H1 (cell line): ENCODE data around the gene DDOST. TPM values are rescaled to one million over a fixed set of nuclear protein-coding genes. Genes with fewer than 3 reads are reported as not detected.

Experiments used
- CTCF ChIA-PET: fragments of 300-600 bp; sonication (Branson Sonifier 250); formaldehyde crosslinking; loops from one replicate; lab custom pipeline; 2021; ENCODE audit not compliant: partially characterized antibody; lab: Charles Lee
- POLR2A ChIA-PET: fragments of 300-600 bp; sonication (Branson Sonifier 250); formaldehyde crosslinking; loops from one replicate; lab custom pipeline; 2021; ENCODE audit warnings: inconsistent platforms; ENCODE audit not compliant: partially characterized antibody; lab: Charles Lee
- DNase-seq, 2 experiments: peaks; one replicate each; pipeline versions ENCODE4 v3.0.0 to v3.0.0-alpha.2; 2010 to 2022; ENCODE audit warnings: low spot score in 2 of 2, low read depth in 1 of 2, mixed read lengths in 1 of 2
- FAIRE-seq: peaks from 2 replicates; lab custom pipeline; 2011; peaks lifted over from hg19 to GRCh38; lab: Jason Lieb, UNC
- H2AFZ ChIP-seq: 2 replicates; pipeline ENCODE4 v1.8.1; 2012; ENCODE audit warnings: low read length, inconsistent platforms
- H2AK5ac ChIP-seq: 2 replicates; pipeline ENCODE4 v1.6.1; 2013; ENCODE audit warnings: low read depth, low read length
- H2BK120ac ChIP-seq: replicated peaks from 2 replicates; pipeline ENCODE3; 2013; ENCODE audit warnings: low read depth, low read length, inconsistent platforms
- H2BK12ac ChIP-seq: 2 replicates; pipeline ENCODE4 v1.6.1; 2013; ENCODE audit warnings: low read depth, low read length
- H2BK15ac ChIP-seq: 2 replicates; pipeline ENCODE4 v1.6.1; 2013; ENCODE audit warnings: low read length
- H2BK20ac ChIP-seq: 2 replicates; pipeline ENCODE4 v1.6.1; 2013; ENCODE audit warnings: low read length
- H2BK5ac ChIP-seq: 2 replicates; pipeline ENCODE4 v1.6.1; 2013; ENCODE audit warnings: low read depth, low read length
- H3K14ac ChIP-seq: 2 replicates; pipeline ENCODE4 v1.6.1; 2013; ENCODE audit warnings: inconsistent platforms; ENCODE audit not compliant: insufficient read length
- H3K18ac ChIP-seq: 2 replicates; pipeline ENCODE4 v1.6.1; 2013; ENCODE audit warnings: low read length; ENCODE audit errors: extremely low read depth
- H3K23ac ChIP-seq: 2 replicates; pipeline ENCODE4 v1.6.1; 2013; ENCODE audit warnings: inconsistent platforms; ENCODE audit not compliant: insufficient read length
- H3K23me2 ChIP-seq: 2 replicates; pipeline ENCODE4 v1.6.1; 2013; ENCODE audit warnings: low read depth, low read length
- H3K27ac ChIP-seq: 2 replicates; pipeline ENCODE4 v1.6.1; 2011; ENCODE audit warnings: low read depth, low read length, inconsistent platforms
- H3K27me3 ChIP-seq, 4 experiments: replicated peaks in 1 of 4; 1 replicate in 1 of 4; 2 replicates in 3 of 4; pipeline versions ENCODE4 v1.6.1 to v1.8.1; 2011 to 2013; ENCODE audit warnings: low read length in 3 of 4, mild to moderate bottlenecking in 3 of 4, inconsistent platforms in 2 of 4, mixed read lengths in 2 of 4, moderate library complexity in 1 of 4; ENCODE audit not compliant: control insufficient read depth in 3 of 4, insufficient read depth in 3 of 4; ENCODE audit errors: extremely low read depth in 1 of 4
- H3K36me3 ChIP-seq, 4 experiments: 2 replicates each; pipeline versions ENCODE4 v1.6.1 to v1.8.1; 2011 to 2013; ENCODE audit warnings: mild to moderate bottlenecking in 4 of 4, low read length in 3 of 4, moderate library complexity in 2 of 4, control low read depth in 1 of 4, inconsistent platforms in 1 of 4; ENCODE audit not compliant: insufficient read depth in 4 of 4, control insufficient read depth in 2 of 4
- H3K4ac ChIP-seq: replicated peaks from 2 replicates; pipeline ENCODE3; 2013; ENCODE audit warnings: low read length, low read depth, mixed read lengths, inconsistent platforms; ENCODE audit not compliant: insufficient read length
- H3K4me1 ChIP-seq, 4 experiments: replicated peaks in 1 of 4; 1 replicate in 1 of 4; 2 replicates in 3 of 4; pipeline versions ENCODE4 v1.6.1 to v1.8.1; 2011 to 2013; ENCODE audit warnings: low read length in 3 of 4, inconsistent platforms in 2 of 4, mixed read lengths in 1 of 4; ENCODE audit not compliant: insufficient read depth in 4 of 4, control insufficient read depth in 3 of 4
- H3K4me2 ChIP-seq, 2 experiments: 2 replicates each; pipeline versions ENCODE4 v1.6.1 to v1.8.1; 2011 to 2013; ENCODE audit warnings: low read depth in 2 of 2, low read length in 2 of 2, control low read depth in 1 of 2, inconsistent platforms in 1 of 2, mild to moderate bottlenecking in 1 of 2; ENCODE audit not compliant: insufficient read depth in 1 of 2
- H3K4me3 ChIP-seq, 4 experiments: fragments of 200-600, 300-600 bp in 1 of 4; sonication (generic), shearing (Covaris generic), sonication (Bioruptor Twin) in 1 of 4; 2 replicates each; pipeline versions ENCODE4 v1.5.1 to v1.8.1; 2011 to 2016; ENCODE audit warnings: low read length in 4 of 4, low read depth in 3 of 4, control low read depth in 2 of 4, inconsistent platforms in 2 of 4, mild to moderate bottlenecking in 2 of 4, mixed read lengths in 1 of 4, moderate library complexity in 1 of 4; ENCODE audit not compliant: insufficient read depth in 2 of 4; ENCODE audit errors: extremely low read depth in 1 of 4
- H3K56ac ChIP-seq: replicated peaks from 2 replicates; pipeline ENCODE3; 2013; ENCODE audit warnings: low read depth, mild to moderate bottlenecking, mixed read lengths, low read length, inconsistent platforms; ENCODE audit not compliant: insufficient read length
- H3K79me1 ChIP-seq: 2 replicates; pipeline ENCODE4 v1.6.1; 2013; ENCODE audit warnings: low read depth, low read length, control low read depth
- H3K79me2 ChIP-seq, 2 experiments: 2 replicates each; pipeline versions ENCODE4 v1.6.1 to v1.8.1; 2012 to 2013; ENCODE audit warnings: low read length in 2 of 2, mild to moderate bottlenecking in 2 of 2, inconsistent platforms in 1 of 2; ENCODE audit not compliant: insufficient read depth in 2 of 2, control insufficient read depth in 1 of 2
- H3K9ac ChIP-seq, 4 experiments: replicated peaks in 1 of 4; 1 replicate in 1 of 4; 2 replicates in 3 of 4; pipeline versions ENCODE4 v1.6.1 to v1.8.1; 2011 to 2013; ENCODE audit warnings: low read depth in 3 of 4, low read length in 3 of 4, control low read depth in 2 of 4, mild to moderate bottlenecking in 2 of 4, moderate library complexity in 2 of 4, inconsistent platforms in 1 of 4; ENCODE audit errors: extremely low read depth in 1 of 4
- H3K9me3 ChIP-seq, 2 experiments: 2 replicates each; pipeline versions ENCODE4 v1.6.1 to v1.8.1; 2012 to 2013; ENCODE audit warnings: mild to moderate bottlenecking in 2 of 2, moderate library complexity in 2 of 2, control low read depth in 1 of 2, inconsistent platforms in 1 of 2, low read depth in 1 of 2, low read length in 1 of 2, mixed read lengths in 1 of 2; ENCODE audit not compliant: insufficient read depth in 2 of 2
- H4K20me1 ChIP-seq, 2 experiments: replicated peaks in 1 of 2; 2 replicates each; pipeline versions ENCODE3 to v1.8.1; 2011 to 2013; ENCODE audit warnings: inconsistent platforms in 2 of 2, low read length in 2 of 2, mild to moderate bottlenecking in 1 of 2; ENCODE audit not compliant: insufficient read depth in 2 of 2, control insufficient read depth in 1 of 2
- H4K5ac ChIP-seq: 2 replicates; pipeline ENCODE4 v1.6.1; 2013; ENCODE audit warnings: low read length, low read depth, mixed read lengths, inconsistent platforms; ENCODE audit not compliant: insufficient read length
- H4K8ac ChIP-seq: 2 replicates; pipeline ENCODE4 v1.8.0; 2013; ENCODE audit warnings: mild to moderate bottlenecking, moderate library complexity, low read length, inconsistent platforms; ENCODE audit not compliant: insufficient read depth; ENCODE audit errors: extremely low read depth
- H4K91ac ChIP-seq: replicated peaks from 2 replicates; pipeline ENCODE3; 2013; ENCODE audit warnings: low read length, mixed read lengths, inconsistent platforms; ENCODE audit not compliant: insufficient read length
- BRCA1 ChIP-seq: IDR thresholded peaks from 2 replicates; pipeline ENCODE4 v1.6.1; 2012; ENCODE audit warnings: low read depth, low read length, improper control_type of control experiment
- EGR1 ChIP-seq: IDR thresholded peaks from 2 replicates; pipeline ENCODE4 v1.6.1; 2011; ENCODE audit warnings: low read depth, low read length, borderline replicate concordance
- MAFK ChIP-seq: IDR thresholded peaks from 2 replicates; pipeline ENCODE4 v1.6.1; 2012; ENCODE audit warnings: low read depth, mild to moderate bottlenecking, improper control_type of control experiment, low read length
- NRF1 ChIP-seq: IDR thresholded peaks from 2 replicates; pipeline ENCODE4 v1.6.1; 2011; ENCODE audit warnings: mild to moderate bottlenecking, low read depth, low read length, improper control_type of control experiment
- POLR2A ChIP-seq, 2 experiments: IDR thresholded peaks; 1 replicate in 1 of 2; 2 replicates in 1 of 2; pipeline ENCODE4 v1.6.1; 2011; ENCODE audit warnings: low read depth in 2 of 2, low read length in 2 of 2, mild to moderate bottlenecking in 2 of 2; ENCODE audit errors: control extremely low read depth in 1 of 2
- POLR2AphosphoS5 ChIP-seq: IDR thresholded peaks from 2 replicates; pipeline ENCODE4 v1.6.1; 2011; ENCODE audit warnings: low read depth, low read length
- POU5F1 ChIP-seq: IDR thresholded peaks from 2 replicates; pipeline ENCODE4 v1.6.1; 2011; ENCODE audit warnings: low read depth, mild to moderate bottlenecking, low read length, moderate library complexity
- WGBS, 2 experiments: shearing (Covaris generic) in 1 of 2; methylation state at CpG; one replicate each; pipeline versions ENCODE4 v1.1.6 to v1.1.7; 2013 to 2015; ENCODE audit warnings: low lambda C conversion rate in 2 of 2, mixed read lengths in 2 of 2, inconsistent platforms in 1 of 2, low coverage in 1 of 2, missing lambda C conversion rate in 1 of 2; ENCODE audit not compliant: insufficient replicate concordance in 2 of 2, insufficient coverage in 1 of 2, insufficient read length in 1 of 2; ENCODE audit errors: extremely low coverage in 1 of 2, missing lambda C conversion rate in 1 of 2; 5-methylcytosine and 5-hydroxymethylcytosine counted together
- polyA plus RNA-seq, 7 experiments: library from polyadenylated mRNA; depleted of rRNA in 3 of 7; stranded (reverse) in 5 of 7; unstranded in 2 of 7; fragments of >200 nt in 5 of 7; fragments of 200-250 nt in 2 of 7; gene quantifications; 1 replicate in 5 of 7; 2 replicates in 1 of 7; 4 replicates in 1 of 7; pipeline versions ENCODE4 v1.2.1 to v1.2.3, GENCODE V29; 2011 to 2013; ENCODE audit warnings: missing spikeins in 2 of 7, mixed read lengths in 2 of 7
- total RNA-seq: library from RNA; stranded (reverse); fragmentation: NEBNext Ultra II Directional; extraction: Animal tissue kit (Norgen Biotek cat#: 25700); gene quantifications from 2 replicates; pipeline ENCODE4 v1.2.1, GENCODE V29; 2021

DDOST gene
- total and polyA plus RNA-seq, 2 of the 8 experiments (the other 6 are each of a cell fraction or from before 2014, with no cell fraction given): 253 to 336 TPM

- H3K4me3 ChIP-seq: no peak overlapping the region
- peaks cover 7 to 9% of the 10 kb centered on the region in 2 experiments; a peak in 1 of 4 replicates for H3K9me3 ChIP-seq
- no peak overlapping the region for H4K5ac ChIP-seq
- H4K20me1 ChIP-seq: no peaks in the 10 kb centered on the region
- peaks cover 0 to 2% (median 0%) of the 10 kb centered on the region in 4 experiments; a peak in 1 of 8 replicates for H3K36me3 ChIP-seq
- H2BK20ac ChIP-seq: no peak overlapping the region; the same call in 1 of the 2 replicates
- no peak overlapping the region for H3K23ac ChIP-seq
- no peak overlapping the region for H3K56ac ChIP-seq
- peak overlapping the region; percentile 82 for H4K91ac ChIP-seq
- peaks cover 0 to 5% (median 0%) of the 10 kb centered on the region in 4 experiments; a peak in 2 of 7 replicates for H3K27me3 ChIP-seq
- no peak overlapping the region for H3K4me2 ChIP-seq
- H3K4ac ChIP-seq: no peak overlapping the region
- peak overlapping the region; percentile 17; the same call in 1 of the 2 replicates for H2AK5ac ChIP-seq
- H2AFZ ChIP-seq: 0 out of 2 replicates have a peak overlapping the region, but pooled peaks have one; percentile 33
- H3K18ac ChIP-seq: no peak overlapping the region
- ChIA-PET CTCF (interaction anchor here (0.7 to 5.8 kb wide), 32 partner anchors 8 to 1406 kb away, joined by 3 to 47 read pairs (median 6); partner anchors contain the start of genes CDA, DDOST, FAM43B and MUL1), POLR2A (interaction anchor here (0.7 to 1.5 kb wide), 4 partner anchors 8 to 45 kb away, joined by 3 read pairs; no protein-coding TSS in a partner anchor)
- H3K79me2 ChIP-seq: no peaks in the 10 kb centered on the region
- WGBS, 2 experiments: 97% methylated on average over 3 of the region's 3 CpGs; no CpG with 5 or more reads in 1 of the 2 experiments
- H2BK12ac ChIP-seq: peak overlapping the region; percentile 76; the same call in 1 of the 2 replicates
- TF ChIP-seq POLR2AphosphoS5: no peak
- TF ChIP-seq EGR1: no peak
- TF ChIP-seq BRCA1: no peak
- no peak for TF ChIP-seq NRF1
- no peak for TF ChIP-seq POU5F1
- TF ChIP-seq POLR2A (IDR thresholded peaks at IDR 0.05; ENCODE audit: control extremely low read depth in 1 of 2, low read depth in 2 of 2, low read length in 2 of 2): no peak
- TF ChIP-seq MAFK: no peak
- H2BK15ac ChIP-seq: peak overlapping the region; percentile 95; the same call in 1 of the 2 replicates
- H3K79me1 ChIP-seq: no peaks in the 10 kb centered on the region
- H3K9ac ChIP-seq: no peak overlapping the region
- H3K4me1 ChIP-seq: peaks cover 0 to 7% (median 0%) of the 10 kb centered on the region in 4 experiments; a peak in 2 of 7 replicates
- DNase-seq (no peak), FAIRE-seq (no peak)
- peaks cover 5% of the 10 kb centered on the region; the same call in 1 of the 2 replicates for H3K23me2 ChIP-seq
- H3K27ac ChIP-seq: no peak overlapping the region
- H3K14ac ChIP-seq: no peak overlapping the region
- peak overlapping the region; percentile 14 for H2BK120ac ChIP-seq
- no peak overlapping the region for H4K8ac ChIP-seq
- no peak overlapping the region for H2BK5ac ChIP-seq
These were observed 28.8 kb downstream of the DDOST start for GRCh38 chr1:20632386-20632785.
